Hypothalamus (tissue), 51 donors: ENCODE data around the gene EN2.
"Not testable (repeated sequence)": the region's sequence is repeated elsewhere in the genome, so short reads cannot be mapped to it uniquely, and the experiment has no call there.

ENCODE experiments used
- DNase-seq, 51 donors: peaks; one replicate each; lab custom pipeline; 2025; lab: John Stamatoyannopoulos, UW

Gene EN2

DNA sequence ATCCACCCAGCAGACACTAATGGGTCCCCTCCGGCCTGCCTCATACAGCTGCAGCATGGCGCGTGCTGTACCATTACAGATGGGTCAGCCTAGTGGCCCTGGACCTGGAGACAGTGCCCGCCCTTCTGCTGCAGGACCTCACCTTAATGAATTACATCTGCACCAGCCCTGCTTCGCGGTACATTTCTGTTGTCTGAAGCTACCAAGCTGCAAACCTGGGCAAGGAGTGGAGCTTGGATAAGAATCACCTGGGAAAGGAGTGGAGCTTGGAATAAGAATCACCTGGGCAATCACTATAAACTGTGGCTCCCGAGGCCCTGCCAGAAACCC is 33.0 kb upstream of the EN2 start:
- no peak for DNase-seq

- DNase-seq = no peak
Observed at GRCh38 chr7:155425887-155426286, 32.0 kb upstream of the EN2 start.

- no peak for DNase-seq
Observed at GRCh38 chr7:155426543-155427410, 31.2 kb upstream of the EN2 start.

GRCh38 chr7:155427411-155428038 is 30.4 kb upstream of the EN2 start:
- DNase-seq = no peak

- no peak for DNase-seq
Observed at GRCh38 chr7:155428171-155428834, 29.6 kb upstream of the EN2 start.

- no peak for DNase-seq
Observed at GRCh38 chr7:155429651-155430050, 28.3 kb upstream of the EN2 start.

- DNase-seq = no peak
Observed at GRCh38 chr7:155430606-155431005, 27.3 kb upstream of the EN2 start.

GRCh38 chr7:155431231-155431630 is 26.7 kb upstream of the EN2 start:
- no peak for DNase-seq

GRCh38 chr7:155431711-155432110 is 26.2 kb upstream of the EN2 start:
- no peak for DNase-seq

DNA sequence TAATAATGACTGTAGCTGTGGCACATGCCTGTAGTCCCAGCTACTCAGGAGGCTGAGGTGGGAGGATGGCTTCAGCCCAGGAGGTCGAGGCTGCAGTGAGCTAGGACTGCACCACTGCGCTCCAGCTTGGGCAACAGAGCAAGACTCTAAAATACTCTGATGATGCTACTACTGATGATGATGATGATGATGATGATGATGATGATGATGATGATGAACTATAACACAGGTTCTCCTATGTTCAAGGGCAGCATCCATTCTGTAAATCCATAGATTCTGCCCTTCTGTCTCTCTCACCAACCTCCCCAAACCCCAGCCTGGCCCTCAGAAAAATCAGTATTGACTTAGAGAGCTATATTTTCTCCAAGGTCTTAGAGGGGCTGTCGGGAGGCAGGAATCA is 22.8 kb upstream of the EN2 start:
- no peak for DNase-seq

DNA sequence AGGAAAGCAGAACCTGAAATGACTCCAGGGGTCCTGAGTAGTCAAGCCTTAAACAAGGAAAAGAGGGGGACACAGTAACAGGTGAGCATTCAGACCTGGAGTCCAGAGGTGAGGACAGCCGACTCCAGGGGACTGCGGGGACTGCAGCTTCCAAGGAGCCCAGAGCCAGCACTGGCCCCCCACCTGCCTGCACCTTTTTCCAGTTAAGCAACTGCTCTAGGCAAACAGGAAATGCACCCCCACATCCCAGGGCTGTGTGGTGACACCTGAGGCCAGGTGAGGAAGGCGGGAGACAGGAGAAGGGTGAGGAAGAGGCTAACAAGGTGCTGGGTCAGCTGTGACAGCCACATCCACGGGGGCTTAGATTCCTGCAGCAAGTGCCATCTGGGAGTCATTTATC is 20.1 kb upstream of the EN2 start:
- no peak for DNase-seq

DNA sequence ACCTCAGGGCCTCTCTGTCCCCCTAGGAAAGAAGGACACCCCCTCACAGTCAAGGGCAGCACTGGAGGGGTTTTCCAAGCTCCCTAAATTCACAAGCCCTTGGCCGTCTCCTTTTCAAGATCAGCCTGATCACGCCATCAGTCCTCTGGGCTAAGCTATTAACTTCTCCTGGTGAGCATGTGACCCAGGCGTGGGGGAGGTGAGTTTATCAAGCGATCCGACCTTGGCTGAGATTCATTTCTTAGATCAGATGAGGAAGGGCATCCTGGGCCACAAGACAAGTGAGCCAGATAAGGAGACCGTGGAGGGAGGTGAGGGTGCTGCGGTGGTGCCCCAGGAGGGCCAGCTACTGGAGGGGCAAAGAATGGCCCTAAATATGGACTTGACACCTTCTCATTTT is 19.2 kb upstream of the EN2 start:
- no peak for DNase-seq

DNA sequence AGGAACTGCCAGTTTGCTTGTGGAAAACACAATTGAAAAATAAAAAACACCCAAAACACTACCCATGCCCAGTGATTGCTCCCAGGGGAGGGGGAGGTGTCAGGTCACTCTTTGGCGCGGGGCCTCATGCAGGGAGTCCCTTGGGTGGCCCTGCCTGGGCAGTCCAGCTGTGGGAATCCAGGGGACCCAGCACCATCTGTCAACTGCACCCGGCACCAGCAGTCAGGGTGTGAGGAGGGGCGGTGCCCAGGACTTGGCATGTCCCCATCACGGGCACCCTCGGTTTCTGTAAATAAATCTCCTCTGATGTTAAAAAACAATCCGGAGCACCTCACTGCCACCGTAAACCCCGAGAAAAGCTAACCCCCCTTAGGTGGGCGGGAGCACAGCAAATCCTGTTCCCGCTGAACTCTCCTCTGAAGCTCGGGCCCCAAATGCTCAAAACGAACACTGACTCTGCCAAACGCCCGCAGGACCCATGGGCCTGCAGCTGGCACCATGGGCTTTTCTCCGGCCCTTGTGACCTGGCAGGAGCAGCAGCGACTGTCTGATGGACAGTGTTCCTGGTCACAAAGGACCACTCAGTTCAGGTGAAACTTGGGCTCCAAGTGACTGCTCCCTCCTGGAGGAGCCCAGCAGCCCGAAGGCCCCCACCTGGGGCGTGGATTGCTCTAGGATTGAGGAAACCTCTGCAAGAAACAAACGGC is 18.5 kb upstream of the EN2 start:
- no peak for DNase-seq

GRCh38 chr7:155440018-155440410 is 17.9 kb upstream of the EN2 start:
- DNase-seq = no peak

DNA sequence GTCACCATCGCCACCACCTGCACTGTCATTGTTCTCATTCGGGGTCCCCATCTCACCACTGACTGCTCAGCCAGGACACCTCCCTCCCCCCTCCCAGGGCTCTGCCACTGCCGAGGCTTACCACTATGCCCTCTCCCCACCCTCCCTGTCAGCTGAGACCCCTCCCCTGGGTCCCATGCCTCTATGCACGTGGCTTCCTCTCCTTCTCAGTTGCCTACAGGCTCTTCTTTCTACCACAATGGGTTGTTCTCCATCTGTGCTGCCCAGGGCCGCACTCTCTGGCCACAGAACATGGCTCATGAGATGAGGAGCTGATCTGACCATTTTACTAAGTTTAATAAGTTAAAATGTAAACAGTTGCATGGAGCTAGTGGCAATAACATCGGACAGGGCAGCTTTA is 16.1 kb upstream of the EN2 start:
- no peak for DNase-seq

GRCh38 chr7:155444746-155445145 is 13.2 kb upstream of the EN2 start:
- no peak for DNase-seq

GRCh38 chr7:155445606-155446005 is 12.3 kb upstream of the EN2 start:
- not testable (repeated sequence) for DNase-seq

- no peak for DNase-seq
Observed at GRCh38 chr7:155447603-155448002, 10.3 kb upstream of the EN2 start.

DNA sequence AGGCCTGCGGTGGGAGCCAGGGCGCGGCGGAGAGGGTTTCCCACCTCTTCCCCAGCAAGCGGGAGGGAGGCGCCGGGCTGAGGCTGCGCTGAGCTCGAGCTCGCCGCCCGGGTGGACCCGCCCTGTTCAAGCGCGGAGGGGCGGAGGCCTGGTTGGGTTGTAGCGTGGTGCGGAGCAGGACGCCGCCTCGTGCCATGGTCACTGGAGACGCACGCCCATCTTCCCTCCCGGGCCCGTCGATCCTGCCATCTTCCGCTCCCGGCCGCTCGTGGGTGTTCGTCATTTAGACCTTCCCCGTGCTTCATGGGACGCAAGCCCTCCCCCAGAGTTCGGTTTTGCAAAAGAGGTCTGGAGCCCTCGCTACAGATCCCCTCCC is 9.3 kb upstream of the EN2 start:
- no peak for DNase-seq

DNA sequence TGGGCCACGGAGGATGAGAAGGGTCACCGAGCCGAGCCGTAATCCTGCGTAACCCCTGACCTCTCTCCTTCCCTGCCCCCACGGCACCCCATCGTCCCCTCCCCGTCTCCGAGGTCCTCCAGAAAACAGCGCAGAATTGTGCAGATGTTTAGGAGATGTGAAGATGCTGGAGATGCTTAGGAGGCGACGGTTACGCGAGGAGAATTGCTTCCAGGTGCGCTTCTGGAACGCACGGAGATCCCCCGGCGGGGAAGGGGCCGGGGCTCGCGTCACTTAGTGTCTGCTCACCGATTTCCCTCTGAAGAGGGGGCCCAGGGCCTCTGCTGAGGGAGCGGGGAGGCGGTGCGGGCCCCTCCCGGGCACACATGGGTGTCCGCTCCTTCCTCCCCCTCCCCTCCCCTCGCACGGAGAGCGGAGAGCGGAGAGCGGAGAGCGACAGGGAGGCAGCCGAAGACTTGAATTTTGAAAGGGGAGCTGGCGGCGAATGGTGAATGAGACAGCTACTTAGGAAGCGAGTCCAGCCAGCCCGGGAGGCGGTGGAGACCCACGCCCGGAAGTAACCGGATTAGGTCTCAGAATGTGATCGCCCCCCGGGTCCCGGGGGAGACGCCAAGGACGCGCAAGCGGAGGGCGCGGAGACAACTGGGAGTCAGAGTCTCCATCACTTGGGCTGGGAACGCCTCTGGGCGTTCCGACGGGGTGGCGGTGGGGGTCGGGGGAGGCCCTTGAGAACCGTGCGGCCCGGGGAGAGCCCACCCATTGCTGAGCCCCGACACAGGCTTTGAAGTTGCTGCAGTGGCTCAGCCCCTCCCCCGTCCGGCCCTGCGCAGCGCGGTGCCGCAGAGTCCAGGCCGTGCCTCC is 8.7 kb upstream of the EN2 start:
- DNase-seq = no peak
